NT2/D1 (cell line): ENCODE data around the gene CLDN1.
"Not testable (repeated sequence)": the region's sequence is repeated elsewhere in the genome, so short reads cannot be mapped to it uniquely, and the experiment has no call there.

Experiments used
- SUZ12 ChIP-seq: IDR thresholded peaks from 2 replicates; pipeline ENCODE4 v1.6.1; 2011; ENCODE audit not compliant: insufficient read length, insufficient read depth; ENCODE audit errors: extremely low read depth
- YY1 ChIP-seq: IDR thresholded peaks from 2 replicates; pipeline ENCODE4 v1.6.1; 2011; ENCODE audit not compliant: insufficient read length, insufficient read depth
- ZNF274 ChIP-seq: IDR thresholded peaks from 2 replicates; pipeline ENCODE4 v1.6.1; 2011; ENCODE audit warnings: mild to moderate bottlenecking, low read depth, low read length

- not testable (repeated sequence) for TF ChIP-seq ZNF274, YY1, SUZ12
Observed at GRCh38 chr3:190267464-190267863, 54.8 kb downstream of the CLDN1 start.
